ENCODE measurements around the gene DNM3. TPM values are rescaled to one million over a fixed set of nuclear protein-coding genes. Genes with fewer than 3 reads are reported as not detected.

Gene DNM3
- total RNA-seq, 1 experiment from 2014 or later = 0.11 TPM

GRCh38 chr1:172252321-172252720 lies 411.0 kb downstream of the DNM3 start:
- CTCF ChIA-PET = no interaction called here

DNA sequence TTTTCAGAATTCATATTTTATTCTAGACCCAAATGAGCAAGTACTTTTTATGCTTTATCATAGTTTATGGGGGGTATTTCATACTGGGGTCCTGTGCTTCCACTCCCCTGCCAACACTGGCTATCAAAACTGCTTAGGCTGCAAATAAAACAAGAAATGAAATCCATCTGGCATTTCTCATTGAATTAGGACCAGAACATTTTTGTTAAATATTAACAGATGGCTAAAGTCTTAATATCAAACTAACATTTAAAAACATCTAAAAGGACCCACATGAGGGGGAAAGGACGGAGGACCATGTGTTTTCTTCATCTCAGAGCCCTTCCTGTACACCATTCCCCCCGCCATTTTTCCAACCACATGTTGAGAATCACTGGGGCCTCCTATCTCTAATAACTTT lies 411.7 kb downstream of the DNM3 start:
- Mint-ChIP-seq H3K27ac (ENCODE audit: unreplicated experiment) (no peak overlapping the region), H3K36me3 (ENCODE audit: insufficient read depth, unreplicated experiment) (no peaks in the 10 kb centered on the region), H3K9me3 (ENCODE audit: unreplicated experiment) (no peaks in the 10 kb centered on the region), H3K4me1 (ENCODE audit: low read depth, unreplicated experiment) (no peaks in the 10 kb centered on the region), H3K4me3 (ENCODE audit: unreplicated experiment) (no peak overlapping the region), H3K27me3 (ENCODE audit: insufficient read depth, unreplicated experiment) (peaks cover 3% of the 10 kb centered on the region)
- POLR2A ChIA-PET = no interaction called here
- Histone ChIP-seq H3K36me3 (ENCODE audit: control insufficient read depth, insufficient read depth, low read length) (no peaks in the 10 kb centered on the region), H3K4me1 (no peaks in the 10 kb centered on the region), H3K27me3 (replicated peaks; ENCODE audit: control insufficient read depth, insufficient read depth, low read length) (no peaks in the 10 kb centered on the region), H3K4me3 (ENCODE audit: low read depth, low read length) (no peak overlapping the region), H3K9me3 (no peaks in the 10 kb centered on the region)
- DNase-seq = no peak
- TF ChIP-seq, protein P1, sequence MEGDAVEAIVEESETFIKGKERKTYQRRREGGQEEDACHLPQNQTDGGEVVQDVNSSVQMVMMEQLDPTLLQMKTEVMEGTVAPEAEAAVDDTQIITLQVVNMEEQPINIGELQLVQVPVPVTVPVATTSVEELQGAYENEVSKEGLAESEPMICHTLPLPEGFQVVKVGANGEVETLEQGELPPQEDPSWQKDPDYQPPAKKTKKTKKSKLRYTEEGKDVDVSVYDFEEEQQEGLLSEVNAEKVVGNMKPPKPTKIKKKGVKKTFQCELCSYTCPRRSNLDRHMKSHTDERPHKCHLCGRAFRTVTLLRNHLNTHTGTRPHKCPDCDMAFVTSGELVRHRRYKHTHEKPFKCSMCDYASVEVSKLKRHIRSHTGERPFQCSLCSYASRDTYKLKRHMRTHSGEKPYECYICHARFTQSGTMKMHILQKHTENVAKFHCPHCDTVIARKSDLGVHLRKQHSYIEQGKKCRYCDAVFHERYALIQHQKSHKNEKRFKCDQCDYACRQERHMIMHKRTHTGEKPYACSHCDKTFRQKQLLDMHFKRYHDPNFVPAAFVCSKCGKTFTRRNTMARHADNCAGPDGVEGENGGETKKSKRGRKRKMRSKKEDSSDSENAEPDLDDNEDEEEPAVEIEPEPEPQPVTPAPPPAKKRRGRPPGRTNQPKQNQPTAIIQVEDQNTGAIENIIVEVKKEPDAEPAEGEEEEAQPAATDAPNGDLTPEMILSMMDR (IDR thresholded peaks at IDR 0.05; ENCODE audit: insufficient read depth in 1 of 2, low read depth in 1 of 2, low read length in 1 of 2, severe bottlenecking in 1 of 2, unreplicated experiment in 1 of 2) = no peak
- BruUV-seq (replicated peaks) = no TSS peak
- intact Hi-C loops (cut with micrococcal nuclease; ENCODE audit: unreplicated experiment) = loop anchor here (10.0 kb wide), 1 partner anchor 248 kb away; no protein-coding TSS in a partner anchor
- CTCF ChIA-PET = no interaction called here

More at GRCh38 chr1:172252321-172252720, 411.0 kb downstream of the DNM3 start:
- Histone ChIP-seq H3K4me1 (no peaks in the 10 kb centered on the region), H3K27me3 (replicated peaks; ENCODE audit: control insufficient read depth, insufficient read depth, low read length) (no peaks in the 10 kb centered on the region), H3K4me3 (ENCODE audit: low read depth, low read length) (no peak overlapping the region), H3K9me3 (no peaks in the 10 kb centered on the region), H3K36me3 (ENCODE audit: control insufficient read depth, insufficient read depth, low read length) (no peaks in the 10 kb centered on the region)
- H3K9me3 Mint-ChIP-seq (ENCODE audit: unreplicated experiment) = no peaks in the 10 kb centered on the region
- intact Hi-C loops (cut with micrococcal nuclease; ENCODE audit: unreplicated experiment) = loop anchor here (10.0 kb wide), 1 partner anchor 248 kb away; no protein-coding TSS in a partner anchor
- DNase-seq = no peak
- no peaks in the 10 kb centered on the region for H3K36me3 Mint-ChIP-seq (ENCODE audit: insufficient read depth, unreplicated experiment)
- no peaks in the 10 kb centered on the region for H3K4me1 Mint-ChIP-seq (ENCODE audit: low read depth, unreplicated experiment)
- H3K27ac Mint-ChIP-seq (ENCODE audit: unreplicated experiment) = no peak overlapping the region
- no TSS peak for BruUV-seq (replicated peaks)
- POLR2A ChIA-PET = no interaction called here
- H3K27me3 Mint-ChIP-seq (ENCODE audit: insufficient read depth, unreplicated experiment) = peaks cover 3% of the 10 kb centered on the region
- TF ChIP-seq, protein P1 (IDR thresholded peaks at IDR 0.05; ENCODE audit: insufficient read depth in 1 of 2, low read depth in 1 of 2, low read length in 1 of 2, severe bottlenecking in 1 of 2, unreplicated experiment in 1 of 2) = no peak
- H3K4me3 Mint-ChIP-seq (ENCODE audit: unreplicated experiment) = no peak overlapping the region

DNA sequence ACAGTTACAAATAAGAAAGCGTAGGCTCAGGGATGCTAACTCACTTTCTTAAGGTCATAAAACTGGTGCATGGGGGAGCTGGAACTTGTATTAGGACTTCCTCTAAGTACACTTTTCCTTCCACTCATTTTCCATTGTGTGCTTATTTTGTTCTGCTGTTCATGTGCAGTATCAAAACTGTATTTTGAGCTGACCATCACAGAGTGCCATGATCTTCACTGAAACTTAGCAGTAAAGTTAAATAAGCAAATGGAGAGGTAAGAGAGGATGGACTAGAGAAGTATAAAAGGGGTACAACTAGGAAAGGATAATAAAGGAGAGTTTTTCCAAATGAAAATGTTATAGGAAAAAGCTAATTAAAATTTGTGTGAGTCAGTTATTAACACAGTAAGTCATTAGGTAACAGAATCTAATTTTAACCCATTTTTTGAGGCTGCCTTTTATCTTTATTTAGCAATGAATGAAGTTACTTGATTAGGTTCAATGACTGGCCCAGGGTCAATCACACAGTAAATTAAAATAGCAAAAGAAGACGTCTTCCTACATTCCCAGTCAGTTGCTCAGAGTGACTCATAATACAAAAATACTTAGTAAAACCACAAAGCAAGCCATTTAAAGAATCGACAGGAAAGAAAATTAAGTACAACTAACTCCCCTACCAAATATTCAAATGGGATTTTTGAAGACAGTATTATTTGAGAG lies 413.4 kb downstream of the DNM3 start:
- TF ChIP-seq, protein P1 (IDR thresholded peaks at IDR 0.05; ENCODE audit: insufficient read depth in 1 of 2, low read depth in 1 of 2, low read length in 1 of 2, severe bottlenecking in 1 of 2, unreplicated experiment in 1 of 2) = no peak
- Mint-ChIP-seq H3K4me1 (ENCODE audit: low read depth, unreplicated experiment) (no peaks in the 10 kb centered on the region), H3K27me3 (ENCODE audit: insufficient read depth, unreplicated experiment) (peaks cover 3% of the 10 kb centered on the region), H3K27ac (ENCODE audit: unreplicated experiment) (no peak overlapping the region), H3K36me3 (ENCODE audit: insufficient read depth, unreplicated experiment) (no peaks in the 10 kb centered on the region), H3K4me3 (ENCODE audit: unreplicated experiment) (no peak overlapping the region), H3K9me3 (ENCODE audit: unreplicated experiment) (no peaks in the 10 kb centered on the region)
- ChIA-PET CTCF (no interaction called here), POLR2A (no interaction called here)
- Histone ChIP-seq H3K36me3 (ENCODE audit: control insufficient read depth, insufficient read depth, low read length) (no peaks in the 10 kb centered on the region), H3K4me1 (no peaks in the 10 kb centered on the region), H3K9me3 (no peaks in the 10 kb centered on the region), H3K4me3 (ENCODE audit: low read depth, low read length) (no peak overlapping the region), H3K27me3 (replicated peaks; ENCODE audit: control insufficient read depth, insufficient read depth, low read length) (no peaks in the 10 kb centered on the region)
- DNase-seq = no peak
- BruUV-seq (replicated peaks) = no TSS peak
- intact Hi-C loops (cut with micrococcal nuclease; ENCODE audit: unreplicated experiment) = loop anchor here (10.0 kb wide), 1 partner anchor 250 kb away; no protein-coding TSS in a partner anchor

Data from Caco-2 (cell line).